ENCODE measurements around the gene CCDC12.

The CCDC12 gene

GRCh38 chr3:47017504-47018268, 41.1 kb upstream of the CCDC12 start:
- no peak overlapping the region for H3K4me3 ChIP-seq
- H3K27ac ChIP-seq, result no peak overlapping the region
- DNase-seq (ENCODE audit: low spot score), result no peak
- TF ChIP-seq CTCF (IDR thresholded peaks at IDR 0.05), result no peak

- no peak for TF ChIP-seq CTCF (IDR thresholded peaks at IDR 0.05)
- DNase-seq (ENCODE audit: low spot score), result no peak
- Histone ChIP-seq H3K27ac (no peak overlapping the region), H3K4me3 (no peak overlapping the region)
Observed at GRCh38 chr3:47016934-47017435, 40.4 kb upstream of the CCDC12 start.

GRCh38 chr3:47016086-47016933, 39.8 kb upstream of the CCDC12 start:
- no peak for TF ChIP-seq CTCF (IDR thresholded peaks at IDR 0.05)
- H3K27ac ChIP-seq, result no peak overlapping the region
- DNase-seq (ENCODE audit: low spot score), result no peak
- no peak overlapping the region for H3K4me3 ChIP-seq

- TF ChIP-seq CTCF (IDR thresholded peaks at IDR 0.05), result no peak
- Histone ChIP-seq H3K27ac (no peak overlapping the region), H3K4me3 (no peak overlapping the region)
- no peak for DNase-seq (ENCODE audit: low spot score)
Observed at GRCh38 chr3:47015151-47015550, 38.6 kb upstream of the CCDC12 start.

GRCh38 chr3:47014036-47014435, 37.5 kb upstream of the CCDC12 start:
- TF ChIP-seq CTCF (IDR thresholded peaks at IDR 0.05), result no peak
- no peak for DNase-seq (ENCODE audit: low spot score)
- Histone ChIP-seq H3K27ac (no peak overlapping the region), H3K4me3 (no peak overlapping the region)

- H3K4me3 ChIP-seq, result no peak overlapping the region
- no peak for TF ChIP-seq CTCF (IDR thresholded peaks at IDR 0.05)
- no peak for DNase-seq (ENCODE audit: low spot score)
- H3K27ac ChIP-seq, result no peak overlapping the region
Observed at GRCh38 chr3:47013231-47013630, 36.7 kb upstream of the CCDC12 start.

All from coronary artery (tissue), 2 donors.